Glomerular endothelial cell (primary cell): Measurements from ENCODE around the gene ONECUT3. TPM values are rescaled to one million over a fixed set of nuclear protein-coding genes. Genes with fewer than 3 reads are reported as not detected.

Source experiments
- DNase-seq: peaks from one replicate; pipeline ENCODE4 v3.0.0-alpha.2; 2011; ENCODE audit warnings: low read depth, low spot score; ENCODE audit errors: extremely low read depth
- total RNA-seq: library from RNA; depleted of rRNA; stranded (reverse); fragments of >200 nt; gene quantifications from 2 replicates; pipeline ENCODE4 v1.2.3, GENCODE V29; 2015

Gene ONECUT3
- total RNA-seq, 1 donor from 2014 or later, result not detected

DNA sequence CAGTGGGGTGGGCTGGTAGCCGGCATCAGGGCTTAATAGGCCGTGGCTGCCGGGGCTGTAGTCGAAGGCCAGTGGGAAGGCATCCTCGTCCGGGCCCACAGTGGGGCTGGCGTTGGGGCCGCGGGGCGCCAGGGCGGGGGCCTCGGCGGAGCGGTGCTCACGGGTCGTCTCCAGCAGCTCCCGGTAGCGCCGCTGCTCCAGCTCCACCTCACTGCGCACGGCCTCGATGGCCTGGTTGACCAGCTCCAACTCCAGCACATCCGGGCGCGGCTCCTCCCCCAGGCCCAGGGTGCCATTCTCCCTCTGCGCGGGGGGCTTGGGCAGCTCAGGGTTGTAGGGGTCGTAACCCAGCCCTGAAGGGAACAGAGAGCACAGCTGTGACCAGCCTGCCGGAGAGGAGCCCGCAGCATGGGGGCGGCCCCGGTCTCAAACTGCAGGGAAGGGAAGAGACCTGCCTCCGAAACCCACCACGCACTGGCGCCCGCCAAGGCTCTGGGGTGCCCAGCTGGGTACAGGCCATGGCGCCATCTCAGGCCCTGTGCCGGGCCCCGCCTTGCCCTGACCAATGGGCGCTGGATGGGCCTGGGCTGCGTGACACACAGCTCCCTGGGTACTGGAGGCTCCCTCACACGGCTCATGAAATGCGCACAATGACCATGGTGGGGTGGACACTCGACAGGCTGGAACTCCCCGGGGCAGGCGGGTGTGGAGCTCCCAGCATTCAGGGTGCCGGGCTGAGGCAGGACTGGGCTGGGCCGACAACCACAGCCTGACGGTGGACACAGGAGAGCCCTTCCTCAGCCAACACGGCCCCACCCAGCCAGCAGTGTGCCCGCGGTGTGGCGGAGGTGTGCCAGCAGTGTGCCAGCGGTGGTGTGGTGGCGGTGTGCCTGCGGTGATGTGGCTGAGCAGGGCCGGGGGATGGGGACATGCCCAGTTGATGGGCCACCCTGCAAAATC is 75.3 kb downstream of the ONECUT3 start:
- DNase-seq, result no peak

DNA sequence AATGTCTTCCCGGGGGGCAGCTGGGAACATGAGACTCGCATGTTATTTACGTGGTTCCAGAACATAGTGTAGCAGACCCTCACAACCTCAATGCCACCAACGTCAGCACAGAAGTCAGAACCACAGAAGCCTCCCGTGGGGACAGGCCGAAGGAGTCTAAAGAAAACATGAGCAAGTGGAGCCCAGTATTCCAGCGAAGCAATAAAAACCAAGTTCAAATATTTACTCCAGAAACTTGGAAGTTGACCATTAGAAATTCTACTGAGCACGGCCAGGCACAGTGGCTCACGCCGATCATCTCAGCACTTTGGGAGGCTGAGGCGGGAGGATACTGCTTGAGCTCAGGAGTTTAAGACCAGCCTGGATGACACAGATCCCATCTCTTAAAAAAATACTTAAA is 76.7 kb downstream of the ONECUT3 start:
- DNase-seq, result no peak

DNA sequence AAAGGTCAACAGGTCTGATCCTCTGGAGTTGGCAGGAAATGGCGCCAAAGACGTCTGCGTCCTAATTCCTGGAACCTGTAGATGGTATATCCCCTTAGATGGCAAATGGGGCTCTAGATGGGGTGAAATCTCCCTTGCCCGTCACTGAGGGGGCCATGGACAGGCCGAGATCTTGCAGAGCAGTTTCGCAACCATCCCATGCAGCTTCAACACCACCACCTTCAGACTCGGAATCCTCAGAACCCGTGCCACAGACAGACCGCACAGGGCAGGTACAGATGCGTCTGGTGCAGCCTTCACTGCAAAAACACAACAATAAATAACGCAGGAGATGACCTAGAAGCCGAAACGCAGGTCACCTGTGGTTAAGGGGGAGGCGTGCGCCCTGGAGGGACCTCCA is 77.3 kb downstream of the ONECUT3 start:
- no peak for DNase-seq

Other genes with a start within 250 kb of the ONECUT3 start
- 0.73 and 0.82 TPM in 2 replicates for gene ADAMTSL5, start 240.5 kb upstream of the ONECUT3 start, total RNA-seq
- not detected in 2 replicates for gene PLK5, start 229.4 kb upstream of the ONECUT3 start, total RNA-seq
- gene MEX3D, start 185.2 kb upstream of the ONECUT3 start, total RNA-seq, result 88.8 and 130 TPM in 2 replicates
- 110 and 129 TPM in 2 replicates for gene MBD3, start 160.6 kb upstream of the ONECUT3 start, total RNA-seq
- gene UQCR11, start 148.0 kb upstream of the ONECUT3 start, total RNA-seq, result 63.1 and 97.0 TPM in 2 replicates
- gene TCF3, start 100.9 kb upstream of the ONECUT3 start, total RNA-seq, result 206 and 251 TPM in 2 replicates
- gene ATP8B3, start 58.8 kb downstream of the ONECUT3 start, total RNA-seq, result 1.5 and 5.1 TPM in 2 replicates
- 19.2 and 40.0 TPM in 2 replicates for gene REXO1, start 95.0 kb downstream of the ONECUT3 start, total RNA-seq
- 25.1 and 35.6 TPM in 2 replicates for gene KLF16, start 110.1 kb downstream of the ONECUT3 start, total RNA-seq
- 188 and 224 TPM in 2 replicates for gene ABHD17A, start 132.0 kb downstream of the ONECUT3 start, total RNA-seq
- gene ADAT3, start 151.9 kb downstream of the ONECUT3 start, total RNA-seq, result 4.8 and 8.2 TPM in 2 replicates
- gene SCAMP4, start 151.9 kb downstream of the ONECUT3 start, total RNA-seq, result 115 and 140 TPM in 2 replicates
- gene CSNK1G2, start 187.7 kb downstream of the ONECUT3 start, total RNA-seq, result 63.8 and 102 TPM in 2 replicates